Loucy (cell line): ENCODE data around the gene HIGD2B.

ENCODE experiments used
- H2AFZ ChIP-seq: fragments of 200-600 bp; sonication (generic); 2 replicates; pipeline ENCODE4 v1.6.0; 2016; ENCODE audit warnings: antibody characterized with exemption, mild to moderate bottlenecking, low read length, moderate library complexity
- H3F3A ChIP-seq: fragments of 200-600 bp; 2 replicates; pipeline ENCODE4 v1.6.0; 2016; ENCODE audit warnings: antibody characterized with exemption, low read depth, mild to moderate bottlenecking
- H3K27me3 ChIP-seq: fragments of 200-600 bp; sonication (generic); 2 replicates; pipeline ENCODE4 v1.6.1; 2014; ENCODE audit warnings: low read length, mild to moderate bottlenecking; ENCODE audit not compliant: insufficient read depth, poor library complexity, severe bottlenecking
- H3K36me3 ChIP-seq: fragments of 200-600 bp; sonication (generic); 2 replicates; pipeline ENCODE4 v1.6.1; 2016; ENCODE audit warnings: low read length; ENCODE audit not compliant: insufficient read depth
- H3K4me1 ChIP-seq: fragments of 200-600 bp; sonication (generic); 2 replicates; pipeline ENCODE4 v1.5.1; 2014; ENCODE audit warnings: low read length, mild to moderate bottlenecking; ENCODE audit not compliant: insufficient read depth, poor library complexity, severe bottlenecking
- H3K4me2 ChIP-seq: fragments of 200-600 bp; sonication (generic); 2 replicates; pipeline ENCODE4 v1.6.0; 2014; ENCODE audit warnings: antibody characterized with exemption, low read length, low read depth, mild to moderate bottlenecking; ENCODE audit not compliant: poor library complexity, severe bottlenecking
- H3K4me3 ChIP-seq: fragments of 200-600 bp; sonication (generic); 2 replicates; pipeline ENCODE4 v1.5.1; 2014; ENCODE audit warnings: low read length, mild to moderate bottlenecking, mixed read lengths; ENCODE audit not compliant: poor library complexity, severe bottlenecking
- H3K79me2 ChIP-seq: fragments of 200-600 bp; sonication (generic); 2 replicates; pipeline ENCODE4 v1.6.1; 2014; ENCODE audit warnings: low read length; ENCODE audit not compliant: insufficient read depth
- H3K9ac ChIP-seq: fragments of 200-600 bp; sonication (generic); 2 replicates; pipeline ENCODE4 v1.6.0; 2014; ENCODE audit warnings: mild to moderate bottlenecking, low read depth, low read length, moderate library complexity; ENCODE audit not compliant: poor library complexity, severe bottlenecking
- H3K9me2 ChIP-seq: fragments of 200-600 bp; sonication (generic); replicated peaks from 2 replicates; pipeline ENCODE4 v1.6.1; 2016; ENCODE audit warnings: low read depth, low read length, mixed read lengths
- H3K9me3 ChIP-seq: fragments of 200-600 bp; sonication (generic); 2 replicates; pipeline ENCODE4 v1.6.1; 2014; ENCODE audit warnings: mild to moderate bottlenecking, antibody characterized with exemption, low read length, low read depth; ENCODE audit not compliant: insufficient read depth
- H4K20me1 ChIP-seq: fragments of 200-600 bp; sonication (generic); 2 replicates; pipeline ENCODE4 v1.6.0; 2014; ENCODE audit warnings: antibody characterized with exemption, low read length, mild to moderate bottlenecking; ENCODE audit not compliant: insufficient read depth, poor library complexity, severe bottlenecking
- CTCF ChIP-seq: fragments of 200-600 bp; sonication (generic); conservative IDR thresholded peaks from 2 replicates; pipeline ENCODE4 v1.5.1; 2014; ENCODE audit warnings: mild to moderate bottlenecking, antibody characterized with exemption, low read length
- EZH2phosphoT487 ChIP-seq: fragments of 200-600 bp; IDR thresholded peaks from 2 replicates; pipeline ENCODE4 v1.6.1; 2018; ENCODE audit warnings: antibody characterized with exemption, mild to moderate bottlenecking, moderate library complexity, borderline replicate concordance

Gene HIGD2B

GRCh38 chr15:72700076-72700475, 14.1 kb upstream of the HIGD2B start:
- H3K9me3 ChIP-seq, result no peaks in the 10 kb centered on the region
- H3K36me3 ChIP-seq, result no peaks in the 10 kb centered on the region
- no peaks in the 10 kb centered on the region for H4K20me1 ChIP-seq
- no peak overlapping the region for H3K9ac ChIP-seq
- no peaks in the 10 kb centered on the region for H3K27me3 ChIP-seq
- H3K4me1 ChIP-seq, result no peaks in the 10 kb centered on the region
- H3K4me3 ChIP-seq, result no peak overlapping the region
- no peaks in the 10 kb centered on the region for H3F3A ChIP-seq
- H3K9me2 ChIP-seq, result no peaks in the 10 kb centered on the region
- no peaks in the 10 kb centered on the region for H3K79me2 ChIP-seq
- TF ChIP-seq CTCF (no peak), EZH2phosphoT487 (no peak)
- H3K4me2 ChIP-seq, result no peak overlapping the region
- H2AFZ ChIP-seq, result no peak overlapping the region

GRCh38 chr15:72698938-72699337, 13.0 kb upstream of the HIGD2B start:
- no peaks in the 10 kb centered on the region for H3K9me2 ChIP-seq
- H4K20me1 ChIP-seq, result no peaks in the 10 kb centered on the region
- no peaks in the 10 kb centered on the region for H3K9me3 ChIP-seq
- TF ChIP-seq EZH2phosphoT487 (no peak), CTCF (no peak)
- no peak overlapping the region for H3K9ac ChIP-seq
- H3K79me2 ChIP-seq, result no peaks in the 10 kb centered on the region
- no peaks in the 10 kb centered on the region for H3K27me3 ChIP-seq
- H3F3A ChIP-seq, result no peaks in the 10 kb centered on the region
- no peak overlapping the region for H3K4me2 ChIP-seq
- no peaks in the 10 kb centered on the region for H3K4me1 ChIP-seq
- H3K4me3 ChIP-seq, result no peak overlapping the region
- no peak overlapping the region for H2AFZ ChIP-seq
- no peaks in the 10 kb centered on the region for H3K36me3 ChIP-seq

GRCh38 chr15:72690938-72691337, 5.0 kb upstream of the HIGD2B start:
- Histone ChIP-seq H3K4me1 (peaks cover 6% of the 10 kb centered on the region), H3K36me3 (no peaks in the 10 kb centered on the region), H3F3A (no peaks in the 10 kb centered on the region; the same call in 1 of the 2 replicates), H3K79me2 (no peaks in the 10 kb centered on the region), H3K9ac (no peak overlapping the region), H3K9me3 (no peaks in the 10 kb centered on the region), H2AFZ (no peak overlapping the region), H3K4me2 (no peak overlapping the region), H3K27me3 (no peaks in the 10 kb centered on the region), H3K9me2 (no peaks in the 10 kb centered on the region), H3K4me3 (no peak overlapping the region), H4K20me1 (no peaks in the 10 kb centered on the region)
- TF ChIP-seq EZH2phosphoT487 (no peak), CTCF (no peak)
